GM12892 (cell line): Measurements from ENCODE around the gene EEF1G.

Source experiments
- DNase-seq: peaks from one replicate; pipeline ENCODE4 v3.0.0; 2011; ENCODE audit not compliant: insufficient read length
- FAIRE-seq: peaks from 2 replicates; lab custom pipeline; 2011; peaks lifted over from hg19 to GRCh38; lab: Jason Lieb, UNC
- POLR2A ChIP-seq: IDR thresholded peaks from 2 replicates; pipeline ENCODE4 v1.6.1; 2011; ENCODE audit warnings: low read depth, low read length, control low read depth
- POLR2AphosphoS5 ChIP-seq: IDR thresholded peaks from 2 replicates; pipeline ENCODE4 v1.6.1; 2011; ENCODE audit warnings: low read depth, low read length, control low read depth
- TAF1 ChIP-seq: IDR thresholded peaks from 2 replicates; pipeline ENCODE4 v1.6.1; 2011; ENCODE audit warnings: low read depth, mild to moderate bottlenecking, control low read depth, low read length, borderline replicate concordance

EEF1G gene

DNA sequence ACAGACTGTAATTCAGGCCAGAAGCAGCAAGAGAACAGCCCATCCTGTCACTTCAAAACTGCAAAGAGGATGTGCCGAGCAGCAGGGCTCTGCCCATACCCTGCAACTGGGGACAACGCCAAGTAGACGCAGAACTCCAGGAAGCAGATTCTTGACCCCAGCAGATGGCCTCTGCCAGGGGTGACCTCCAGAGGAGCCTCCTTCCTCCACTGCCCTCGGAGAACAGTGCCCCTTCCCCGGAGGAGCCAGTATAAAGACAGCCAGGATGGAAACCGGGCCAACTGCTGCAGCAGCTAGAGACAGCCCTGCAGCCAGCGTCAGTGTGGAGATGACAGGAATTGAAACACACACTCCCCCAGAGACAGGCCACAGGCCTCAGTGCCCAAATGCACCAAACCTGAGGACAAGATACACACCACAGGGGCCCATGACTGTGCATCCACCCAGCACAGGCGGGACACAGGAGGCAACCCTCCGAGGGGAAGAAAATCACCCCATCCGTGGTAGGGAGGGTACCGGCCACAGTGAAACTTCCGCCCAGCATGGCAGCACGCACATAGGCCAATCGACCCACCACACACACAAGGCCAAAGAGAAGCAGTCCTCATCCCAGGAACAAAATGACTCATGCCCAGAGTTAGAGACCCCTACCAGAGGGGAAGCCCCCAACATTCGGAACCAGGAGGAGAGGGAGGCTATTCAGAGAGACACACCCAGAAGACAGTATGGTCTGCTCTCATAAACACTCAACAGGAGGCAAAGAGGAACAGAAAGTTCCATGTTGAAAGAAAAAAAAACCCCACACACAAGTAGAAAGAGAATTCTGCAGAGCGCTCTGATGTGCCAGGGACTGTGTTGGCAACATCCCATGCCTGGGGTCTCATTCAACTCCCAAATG, 32.6 kb downstream of the EEF1G start:
- TF ChIP-seq TAF1: no peak
- no peak; the same call in 1 of the 2 replicates for TF ChIP-seq POLR2AphosphoS5
- TF ChIP-seq POLR2A: peak; percentile 51; the same call in 1 of the 2 replicates
- DNase-seq: peak; percentile 52
- peak; percentile 93 for FAIRE-seq

DNA sequence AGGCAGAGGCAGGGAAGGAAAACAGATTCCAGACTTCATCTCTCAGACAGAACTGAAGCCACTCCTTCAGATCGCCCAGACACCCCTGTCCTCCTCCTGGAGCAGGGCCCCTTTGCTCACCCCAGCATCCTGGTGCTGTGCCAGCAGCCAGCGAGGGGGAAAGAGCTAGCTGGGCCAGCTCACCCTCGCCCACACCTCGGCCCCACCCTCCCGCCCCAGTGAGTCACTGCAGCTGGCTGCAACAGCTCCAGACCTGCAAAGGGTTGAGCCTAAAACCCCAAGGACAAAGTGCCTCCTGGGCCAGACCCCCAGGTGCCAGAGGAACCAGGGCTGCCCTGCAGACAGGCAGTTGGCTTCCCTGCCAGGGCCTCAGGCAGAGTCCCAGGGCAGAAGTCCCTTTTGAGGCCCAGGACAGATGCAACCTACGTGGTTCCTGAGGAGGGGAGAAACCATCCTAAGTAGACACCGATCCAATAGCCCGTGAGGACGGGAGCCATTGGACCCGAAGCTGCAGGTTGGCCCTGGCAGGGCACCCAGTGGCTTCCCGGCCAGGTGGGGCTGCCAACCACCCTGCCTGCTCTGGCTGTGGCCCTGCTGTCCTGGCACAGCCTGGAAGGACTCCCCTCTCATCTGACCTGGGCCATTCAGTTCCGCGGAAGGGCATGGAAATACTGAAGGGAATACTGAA, 34.3 kb downstream of the EEF1G start:
- TF ChIP-seq TAF1 (no peak), POLR2A (no peak), POLR2AphosphoS5 (no peak)
- no peak for DNase-seq
- no peak for FAIRE-seq

DNA sequence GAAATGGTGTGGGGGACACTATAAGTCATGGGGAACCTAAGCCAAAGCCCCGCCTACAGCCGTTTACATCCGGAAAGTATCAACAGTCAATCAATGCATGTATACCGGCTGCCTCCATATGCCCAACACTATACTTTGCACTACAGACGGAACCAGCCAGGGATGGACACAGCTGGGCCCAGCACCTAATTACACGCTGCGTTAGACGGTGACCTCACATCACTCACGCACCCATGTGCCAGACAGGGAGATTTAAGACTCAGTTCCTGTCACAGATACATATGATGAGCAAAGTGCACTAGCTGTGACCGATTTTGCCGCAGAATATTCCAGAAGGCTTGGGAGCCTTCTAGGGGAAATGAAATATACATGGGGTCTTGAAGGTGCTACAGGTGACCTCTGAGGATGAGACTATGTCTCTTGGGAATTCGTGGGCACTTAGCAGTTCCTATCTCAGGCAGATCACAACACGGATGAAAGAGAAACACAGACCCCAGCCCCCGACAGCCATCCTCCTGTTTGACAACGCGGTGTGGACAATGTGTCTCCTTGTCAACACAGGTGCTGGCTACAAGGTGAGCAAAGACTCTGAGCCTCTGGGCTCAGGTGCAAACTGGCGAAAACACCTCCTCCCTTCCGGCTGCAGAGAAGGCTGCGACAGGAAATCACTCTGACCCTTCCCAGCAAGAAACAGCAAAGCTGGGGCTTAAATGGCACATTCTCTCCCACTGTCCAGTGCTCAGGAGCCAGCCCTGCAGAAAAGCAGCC, 35.0 kb downstream of the EEF1G start:
- no peak for DNase-seq
- no peak for FAIRE-seq

DNA sequence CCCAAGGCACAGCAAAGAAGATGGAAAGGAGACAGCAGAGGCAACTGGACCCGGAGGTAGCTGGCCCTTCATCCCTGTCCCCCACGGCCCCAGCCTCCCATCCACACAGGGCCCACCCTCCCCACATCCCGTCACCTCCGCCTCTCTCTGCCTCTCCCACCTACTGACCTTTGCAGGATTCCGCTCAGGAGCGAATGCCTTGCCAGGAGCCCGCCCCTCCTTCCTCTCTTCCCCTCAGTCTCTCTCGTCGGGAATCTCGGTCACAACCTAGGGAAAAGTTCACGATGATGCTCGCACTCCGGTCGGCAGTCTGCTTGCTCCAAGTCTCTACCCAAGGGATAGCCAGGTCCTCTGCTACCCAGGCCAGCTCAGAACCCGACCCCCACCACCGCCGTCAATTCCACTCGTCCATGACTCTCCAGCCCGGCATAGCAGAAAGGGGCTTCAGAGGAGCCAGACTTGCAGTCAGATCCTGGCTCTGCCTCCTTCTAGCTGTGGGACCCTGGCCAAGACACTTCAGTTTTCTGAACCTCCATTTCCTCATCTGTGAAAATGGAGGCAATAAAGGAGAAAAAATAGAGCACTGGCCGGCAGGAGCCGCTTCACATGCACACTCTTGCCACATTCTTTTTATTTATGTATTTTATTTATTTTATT, 37.3 kb downstream of the EEF1G start:
- FAIRE-seq (no peak), DNase-seq (no peak)
- no peak for TF ChIP-seq POLR2AphosphoS5
- TF ChIP-seq POLR2A: no peak
- no peak for TF ChIP-seq TAF1

More for the DNA sequence above, 35.0 kb downstream of the EEF1G start:
- no peak for TF ChIP-seq TAF1
- no peak for TF ChIP-seq POLR2A
- TF ChIP-seq POLR2AphosphoS5: no peak

DNA sequence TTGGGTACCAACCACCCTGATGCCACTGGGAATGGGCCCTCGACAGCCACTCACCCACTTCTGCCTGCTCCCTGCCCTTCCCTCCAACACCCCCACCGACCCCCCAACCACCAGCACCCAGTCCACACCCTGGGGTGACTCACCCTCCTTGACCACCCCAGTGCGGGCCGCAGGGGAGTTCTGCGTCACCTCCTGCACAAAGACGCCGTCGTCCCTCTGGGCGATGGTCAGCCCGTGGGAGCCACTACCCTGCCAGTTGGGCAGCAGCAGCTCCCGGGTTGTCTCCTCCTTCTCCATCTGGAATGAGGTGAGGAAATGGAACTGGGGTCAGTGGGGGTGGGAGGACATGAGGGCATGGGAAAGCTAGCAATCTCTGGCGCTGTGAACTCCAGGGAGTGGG, 37.9 kb downstream of the EEF1G start:
- FAIRE-seq: no peak
- DNase-seq: no peak
- TF ChIP-seq POLR2A: no peak
- no peak for TF ChIP-seq TAF1
- no peak for TF ChIP-seq POLR2AphosphoS5

DNA sequence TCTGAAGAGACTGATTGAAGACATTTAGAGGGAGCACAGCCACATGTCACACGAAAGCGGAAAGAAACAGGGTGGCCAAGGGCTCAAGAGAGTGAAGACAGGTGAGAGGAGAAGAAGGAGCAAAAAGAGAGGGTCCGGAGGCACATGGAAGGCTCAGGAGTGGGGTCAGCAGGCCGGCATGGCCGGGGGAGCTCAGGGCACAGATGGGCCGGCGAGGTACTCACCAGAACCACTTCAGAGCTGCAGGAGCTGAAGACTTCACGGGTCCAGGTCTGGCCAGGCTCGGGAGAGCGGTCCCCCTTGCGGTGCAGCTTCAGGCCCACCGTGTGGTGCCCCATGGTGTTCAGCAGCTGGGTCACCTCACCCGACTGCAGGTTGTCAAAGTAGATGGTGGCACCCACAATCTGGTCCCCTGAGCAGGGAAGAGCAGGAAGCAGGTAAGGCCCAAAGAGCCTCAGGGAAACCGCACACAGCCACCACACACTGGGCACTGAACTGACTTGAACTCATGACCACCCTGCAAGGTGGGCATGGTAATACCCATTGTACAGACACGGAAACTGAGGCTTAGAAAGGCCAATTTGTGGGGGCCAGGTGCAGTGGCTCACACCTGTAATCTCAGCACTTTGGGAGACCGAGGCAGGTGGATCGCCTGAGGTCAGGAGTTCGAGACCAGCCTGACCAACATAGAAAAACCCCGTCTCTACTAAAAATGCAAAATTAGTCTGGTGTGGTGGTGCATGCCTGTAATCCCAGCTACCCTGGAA, 38.7 kb downstream of the EEF1G start:
- FAIRE-seq: no peak
- DNase-seq: no peak
- TF ChIP-seq POLR2A: no peak
- no peak for TF ChIP-seq POLR2AphosphoS5
- no peak for TF ChIP-seq TAF1

DNA sequence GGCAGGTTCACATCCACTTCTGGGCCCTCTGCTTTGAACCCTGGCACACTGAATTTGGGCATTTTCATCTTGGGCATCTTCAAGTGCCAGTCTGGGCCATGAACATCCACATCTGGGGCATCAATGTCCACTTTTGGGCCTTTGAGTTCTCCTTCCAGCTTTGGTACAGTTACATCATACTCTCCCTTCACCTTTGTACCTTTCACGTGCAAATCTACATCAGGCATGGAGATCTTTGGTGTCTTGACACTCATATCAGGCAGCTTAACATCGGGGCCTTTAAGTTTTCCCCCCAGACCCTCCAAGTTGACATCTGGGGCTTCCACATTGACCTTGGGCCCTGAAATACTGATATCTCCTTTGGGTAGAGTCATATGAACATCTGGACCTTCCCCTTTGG, 41.6 kb downstream of the EEF1G start:
- FAIRE-seq (peak; percentile 9), DNase-seq (no peak)
- no peak for TF ChIP-seq POLR2A
- no peak for TF ChIP-seq TAF1
- no peak for TF ChIP-seq POLR2AphosphoS5

DNA sequence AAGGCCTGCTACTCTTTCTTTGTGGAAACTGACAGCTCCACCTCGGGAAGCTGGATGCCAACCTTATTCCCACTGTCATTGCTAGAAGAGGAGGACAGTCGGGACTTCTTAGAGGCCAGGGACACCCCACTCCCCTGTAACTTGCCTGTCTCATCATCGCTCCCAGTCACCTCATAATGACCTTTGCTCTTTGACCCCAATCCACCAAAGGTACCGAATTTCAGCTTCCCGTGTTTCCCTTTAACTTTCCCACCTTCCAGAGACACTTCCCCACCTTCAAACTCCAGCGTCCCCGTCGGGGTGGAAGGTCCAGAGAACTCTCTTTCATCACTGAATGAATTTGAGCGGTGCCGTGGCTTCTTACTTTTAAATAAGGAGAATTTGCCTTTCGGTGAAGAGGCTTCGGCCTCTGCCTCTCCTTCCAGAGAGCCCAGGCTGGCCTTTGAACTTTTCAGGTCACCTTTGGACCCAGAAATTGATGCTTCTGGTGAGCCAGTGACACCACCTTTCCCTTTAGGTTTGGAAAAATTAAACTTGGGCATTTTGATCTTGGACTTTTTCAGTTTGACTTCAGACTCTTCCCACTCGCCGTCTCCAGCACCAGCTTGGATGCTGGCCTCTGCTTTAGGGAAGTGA, 56.8 kb downstream of the EEF1G start:
- FAIRE-seq (no peak), DNase-seq (no peak)
- TF ChIP-seq POLR2AphosphoS5 (no peak), POLR2A (no peak), TAF1 (no peak)

DNA sequence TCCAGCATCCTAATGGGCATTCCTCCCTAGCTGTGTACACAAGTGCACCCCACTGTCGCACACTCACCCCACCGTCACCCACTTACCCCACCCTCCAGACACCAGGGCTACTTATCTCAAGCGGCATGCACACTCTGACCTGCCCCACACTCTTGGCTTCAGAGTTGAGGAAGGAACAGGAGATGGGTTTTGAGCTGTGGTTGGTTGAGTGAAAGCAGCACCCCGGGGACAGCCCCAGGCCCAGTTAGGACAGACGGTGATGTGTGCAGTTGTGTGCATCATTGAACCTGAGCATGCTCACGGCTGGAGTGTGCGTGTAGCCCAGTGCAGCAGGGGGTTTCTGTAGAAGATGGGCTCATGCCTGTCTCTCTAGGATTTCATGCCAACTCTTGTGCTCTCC, 59.5 kb downstream of the EEF1G start:
- no peak for TF ChIP-seq POLR2A
- TF ChIP-seq POLR2AphosphoS5: no peak
- no peak for TF ChIP-seq TAF1
- FAIRE-seq (peak; percentile 68), DNase-seq (no peak)

DNA sequence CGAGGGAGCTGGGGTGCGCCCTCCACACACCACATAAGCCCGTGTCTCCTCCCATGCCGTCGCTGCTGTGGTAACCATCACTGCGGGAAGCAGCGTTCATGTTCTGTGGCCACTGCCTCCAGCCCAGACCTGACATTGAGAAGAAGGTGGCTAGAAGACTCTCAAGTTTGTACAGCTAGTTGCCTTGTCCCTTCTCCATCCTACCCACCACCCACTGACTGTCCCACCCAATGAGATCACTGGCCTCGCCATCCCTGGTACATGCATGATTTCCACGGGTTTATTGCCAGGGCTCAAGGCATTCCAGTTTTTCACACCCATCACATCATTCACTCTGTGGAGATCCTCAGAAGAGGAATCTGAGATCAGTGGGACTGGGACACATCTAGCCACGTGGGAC, 60.1 kb downstream of the EEF1G start:
- TF ChIP-seq POLR2AphosphoS5 (no peak), TAF1 (no peak), POLR2A (no peak)
- no peak for FAIRE-seq

DNA sequence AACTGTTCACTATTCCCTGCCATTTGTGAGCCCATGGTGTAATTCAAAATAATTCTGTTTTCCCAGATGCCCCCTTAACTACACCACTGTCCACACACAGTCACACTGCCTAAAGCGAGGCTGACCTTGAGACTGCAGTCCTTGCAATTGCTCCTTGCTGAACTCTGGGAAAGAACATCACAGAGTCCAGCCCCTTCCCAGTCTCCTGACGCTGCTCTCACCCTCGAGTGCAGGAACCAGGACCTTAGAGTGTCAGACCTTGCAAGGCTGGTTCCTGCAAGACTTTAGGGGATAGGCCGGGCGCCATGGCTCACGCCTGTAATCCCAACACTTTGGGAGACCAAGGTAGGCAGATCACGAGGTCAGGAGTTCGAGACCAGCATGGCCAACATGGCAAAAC, 60.7 kb downstream of the EEF1G start:
- DNase-seq (no peak), FAIRE-seq (no peak)
- no peak for TF ChIP-seq POLR2A
- TF ChIP-seq POLR2AphosphoS5: no peak
- TF ChIP-seq TAF1: no peak

More for the DNA sequence above, 60.1 kb downstream of the EEF1G start:
- DNase-seq: no peak
